GM08714 (cell line): ENCODE data around the gene CREB5.
"Not testable (repeated sequence)": the region's sequence is repeated elsewhere in the genome, so short reads cannot be mapped to it uniquely, and the experiment has no call there.

Experiments used
- H3K4me3 ChIP-seq: fragments of 200-500 bp; sonication (Bioruptor generic); 2 replicates; pipeline ENCODE4 v1.5.1; 2014; ENCODE audit warnings: mild to moderate bottlenecking, low read length, inconsistent platforms
- ZNF274 ChIP-seq: IDR thresholded peaks from 2 replicates; pipeline ENCODE4 v1.6.1; 2012; ENCODE audit warnings: mild to moderate bottlenecking, low read depth, low read length

The CREB5 gene

GRCh38 chr7:28392289-28392688, 20.0 kb upstream of the CREB5 start:
- no peak overlapping the region for H3K4me3 ChIP-seq
- TF ChIP-seq ZNF274: no peak

DNA sequence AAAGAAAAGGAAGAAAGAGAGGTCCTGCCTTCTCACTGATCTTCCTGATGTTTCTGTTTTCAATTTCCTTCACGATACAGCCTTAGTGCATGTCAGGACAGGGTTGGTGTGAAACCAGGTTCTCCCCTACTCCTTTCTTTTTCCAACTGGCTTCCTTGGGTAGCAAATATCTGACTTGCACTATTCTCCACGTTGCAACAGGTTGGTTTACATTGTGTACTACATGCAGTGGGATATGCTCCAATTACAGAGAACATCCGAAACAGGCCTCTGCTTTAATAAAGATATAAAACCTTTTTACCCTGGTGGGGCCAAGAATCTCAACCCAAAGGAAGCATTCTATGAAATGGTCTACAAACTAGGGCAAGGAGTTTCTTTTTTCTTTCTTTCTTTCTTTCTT, 16.9 kb upstream of the CREB5 start:
- TF ChIP-seq ZNF274: no peak
- H3K4me3 ChIP-seq: no peak overlapping the region

- TF ChIP-seq ZNF274: no peak
- H3K4me3 ChIP-seq: no peak overlapping the region
These were observed 16.5 kb upstream of the CREB5 start for GRCh38 chr7:28395831-28396230.

DNA sequence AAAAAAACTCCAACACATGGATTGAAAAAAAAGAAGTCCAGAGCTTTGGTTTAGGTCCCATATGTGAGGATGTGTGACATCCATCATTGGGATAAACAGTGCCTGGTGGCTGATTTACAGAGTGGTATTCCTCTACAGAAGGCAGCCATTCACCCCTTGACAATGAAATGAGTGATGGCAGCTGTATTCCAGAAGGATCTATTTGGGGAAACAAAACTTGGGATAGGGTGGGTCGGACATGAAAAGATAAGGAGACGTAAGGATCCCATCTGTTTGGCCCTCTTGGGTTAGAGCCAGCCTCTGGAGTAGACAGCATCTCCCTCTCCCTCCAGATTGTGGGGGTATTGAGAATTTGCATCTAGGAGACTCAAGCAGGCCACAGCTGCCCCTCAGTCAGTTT, 15.2 kb upstream of the CREB5 start:
- H3K4me3 ChIP-seq: no peak overlapping the region
- no peak for TF ChIP-seq ZNF274

DNA sequence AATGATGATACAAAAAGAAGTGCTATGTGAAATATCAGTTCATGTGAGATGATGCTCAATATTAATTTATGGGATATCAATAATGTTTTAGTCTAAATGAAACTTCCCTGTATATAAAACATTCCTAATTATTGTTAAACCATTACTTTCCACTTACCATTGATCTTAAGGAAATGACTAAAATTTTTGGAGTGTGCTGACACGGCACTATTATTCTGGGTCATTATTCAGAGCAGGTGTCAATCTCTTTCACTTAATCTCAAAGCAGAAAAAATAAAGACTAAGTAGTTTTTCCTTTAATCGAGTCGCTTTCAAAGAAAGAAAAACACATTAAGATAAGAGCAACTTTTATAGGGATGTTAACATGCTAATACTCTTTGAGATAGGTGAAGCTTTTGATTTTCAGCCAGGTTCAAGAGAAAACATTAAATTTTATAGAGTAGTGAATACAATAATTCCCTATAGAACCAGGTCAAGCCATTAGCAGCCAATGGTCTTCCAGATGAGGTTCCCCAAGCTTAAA, 11.4 kb upstream of the CREB5 start:
- no peak for TF ChIP-seq ZNF274
- H3K4me3 ChIP-seq: no peak overlapping the region

DNA sequence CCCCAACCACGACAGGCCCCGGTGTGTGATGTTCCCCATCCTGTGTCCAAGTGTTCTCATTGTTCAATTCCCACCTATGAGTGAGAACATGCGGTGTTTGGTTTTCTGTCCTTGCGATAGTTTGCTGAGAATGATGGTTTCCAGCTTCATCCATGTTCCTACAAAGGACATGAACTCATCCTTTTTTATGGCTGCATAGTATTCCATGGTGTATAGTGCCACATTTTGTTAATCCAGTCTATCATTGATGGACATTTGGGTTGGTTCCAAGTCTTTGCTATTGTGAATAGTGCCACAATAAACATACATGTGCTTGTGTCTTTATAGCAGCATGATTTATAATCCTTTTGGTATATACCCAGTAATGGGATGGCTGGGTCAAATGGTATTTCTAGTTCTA, 10.8 kb upstream of the CREB5 start:
- H3K4me3 ChIP-seq: not testable (repeated sequence)

GRCh38 chr7:28405662-28406061, 6.7 kb upstream of the CREB5 start:
- no peak for TF ChIP-seq ZNF274
- no peak overlapping the region for H3K4me3 ChIP-seq

DNA sequence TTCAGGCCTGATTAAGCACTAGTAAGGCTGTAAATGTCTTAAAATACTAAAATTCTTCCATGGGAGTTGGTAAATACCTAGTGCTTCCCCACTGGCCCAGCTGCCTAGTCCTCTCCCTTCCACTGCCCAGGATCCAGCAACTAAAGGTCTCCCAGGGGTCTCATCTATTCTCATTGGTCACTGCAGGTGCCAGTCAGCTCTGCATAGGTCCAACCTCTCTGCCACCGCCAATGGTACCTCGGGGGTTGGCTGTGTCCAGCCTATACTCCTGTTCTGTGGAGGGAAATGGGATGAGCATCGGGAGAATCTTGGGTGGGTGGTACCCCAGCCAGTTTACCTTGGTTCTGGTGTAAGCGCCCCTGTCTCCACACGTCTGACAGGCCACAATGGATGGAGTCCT, 6.1 kb upstream of the CREB5 start:
- TF ChIP-seq ZNF274: no peak
- no peak overlapping the region for H3K4me3 ChIP-seq

DNA sequence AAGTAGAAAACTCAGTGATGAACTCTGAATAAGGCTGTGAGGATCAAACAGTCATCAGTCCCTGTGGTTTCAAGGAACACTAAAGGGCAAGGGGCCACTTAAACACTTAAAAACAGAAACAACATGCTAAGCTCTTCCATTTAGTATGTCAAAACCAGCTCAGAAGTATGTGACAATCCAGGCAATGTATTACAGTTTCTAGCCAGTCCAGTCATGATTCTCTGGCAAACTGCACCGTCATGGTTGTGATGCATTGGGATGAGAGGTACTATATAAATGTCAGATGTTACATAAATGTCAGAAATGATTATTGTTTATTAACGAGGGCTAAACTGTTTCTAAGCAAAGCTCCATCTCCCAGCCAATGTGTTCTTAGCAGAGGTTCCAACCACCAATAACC, 4.7 kb upstream of the CREB5 start:
- H3K4me3 ChIP-seq: no peak overlapping the region
- TF ChIP-seq ZNF274: no peak

- H3K4me3 ChIP-seq: no peak overlapping the region
These were observed 4.0 kb upstream of the CREB5 start for GRCh38 chr7:28408105-28408959.

GRCh38 chr7:28408960-28409715, 3.2 kb upstream of the CREB5 start:
- no peak for TF ChIP-seq ZNF274
- H3K4me3 ChIP-seq: peak overlapping the region; percentile 69

More at GRCh38 chr7:28408105-28408959, 4.0 kb upstream of the CREB5 start:
- TF ChIP-seq ZNF274: no peak

GRCh38 chr7:28409716-28410627, 2.3 kb upstream of the CREB5 start:
- H3K4me3 ChIP-seq: peak overlapping the region; percentile 69

DNA sequence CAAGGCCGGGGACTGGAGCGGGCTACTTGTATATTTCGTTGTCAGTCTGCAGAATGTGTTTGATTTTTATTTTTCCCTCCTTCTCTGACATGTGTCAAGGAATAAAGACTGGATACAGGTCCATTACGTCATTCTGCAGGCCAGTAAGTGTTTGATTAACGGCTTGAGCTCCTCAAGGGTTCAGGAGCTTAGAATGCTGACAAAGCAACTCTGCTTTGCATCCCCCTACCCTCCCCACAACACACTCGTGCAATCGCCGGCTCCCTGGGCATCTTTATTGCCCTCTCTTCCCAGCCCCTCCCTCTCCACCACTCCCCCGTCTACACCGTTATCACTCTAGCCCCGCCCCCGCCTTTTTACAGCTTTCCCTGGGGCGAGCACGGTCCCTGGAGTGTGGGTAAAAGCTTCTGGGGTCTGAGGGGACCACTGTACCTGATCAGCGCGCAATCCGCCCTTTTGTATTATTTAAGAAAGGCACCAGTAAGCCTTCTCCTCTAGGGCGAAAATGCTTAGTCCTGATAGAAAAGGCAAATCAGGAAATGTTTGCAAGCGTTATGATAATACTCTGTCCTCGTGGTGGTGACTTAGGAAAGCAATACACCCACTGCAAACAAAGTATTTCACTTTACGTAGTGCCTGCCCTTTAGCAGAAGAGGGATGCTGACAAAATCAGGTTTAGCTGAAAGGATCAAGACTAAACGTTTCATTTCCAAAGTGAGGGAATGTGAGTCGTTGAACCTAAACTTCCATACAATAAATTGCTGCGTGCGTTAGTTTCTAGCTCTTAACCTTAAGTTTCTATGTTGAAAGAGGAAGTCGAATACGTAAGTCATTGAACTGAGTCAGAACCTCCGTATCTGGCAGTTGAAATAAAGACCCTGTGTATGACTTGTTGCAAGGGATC, 1.4 kb upstream of the CREB5 start:
- H3K4me3 ChIP-seq: peak overlapping the region; percentile 69
- no peak for TF ChIP-seq ZNF274

More at GRCh38 chr7:28409716-28410627, 2.3 kb upstream of the CREB5 start:
- no peak for TF ChIP-seq ZNF274
